Gastroesophageal sphincter (tissue), 4 donors: Measurements from ENCODE around the gene PPFIBP1. TPM values are rescaled to one million over a fixed set of nuclear protein-coding genes. Genes with fewer than 3 reads are reported as not detected.
A peak's percentile ranks its signal among the peaks of the same experiment; 100 is the strongest.

Experiments
- ATAC-seq: fragments of 150-250 bp; one replicate; pipeline ENCODE4 v1.9.1; 2016; ENCODE audit warnings: mild to moderate bottlenecking, moderate library complexity
- H3K27ac ChIP-seq, 4 donors: fragments of 200-600 bp; sonication (generic) in 3 of 4; 1 replicate in 3 of 4; 2 replicates in 1 of 4; pipeline ENCODE4 v1.5.1; 2016 to 2019
- H3K27me3 ChIP-seq: fragments of 200-600 bp; sonication (generic); one replicate; pipeline ENCODE4 v1.5.1; 2019
- H3K36me3 ChIP-seq, 2 donors: fragments of 200-600 bp; sonication (generic); one replicate each; pipeline ENCODE4 v1.5.1; 2019; ENCODE audit warnings: control low read depth in 1 of 2
- H3K4me1 ChIP-seq, 3 donors: fragments of 200-600 bp; sonication (generic); 1 replicate in 2 of 3; 2 replicates in 1 of 3; pipeline ENCODE4 v1.5.1; 2016 to 2019; ENCODE audit warnings: control low read depth in 2 of 3
- H3K4me3 ChIP-seq, 2 donors: fragments of 200-600 bp; sonication (generic); one replicate each; pipeline ENCODE4 v1.5.1; 2019; ENCODE audit warnings: mild to moderate bottlenecking in 1 of 2, moderate library complexity in 1 of 2
- H3K9me3 ChIP-seq, 3 donors: fragments of 200-600 bp; sonication (generic); one replicate each; pipeline ENCODE4 v1.5.1; 2017 to 2019; ENCODE audit warnings: control low read depth in 2 of 3
- CTCF ChIP-seq, 4 experiments: fragments of 200-600 bp in 2 of 4; fragments of 450-650 bp in 2 of 4; sonication (generic) in 1 of 4; IDR thresholded peaks; one replicate each; pipeline ENCODE4 v1.5.1; 2017 to 2019; ENCODE audit warnings: antibody characterized with exemption in 4 of 4, mild to moderate bottlenecking in 2 of 4, moderate library complexity in 2 of 4
- EP300 ChIP-seq: sonication (generic); formaldehyde crosslinking; IDR thresholded peaks from one replicate; pipeline ENCODE4 v1.6.1; 2017; ENCODE audit warnings: antibody characterized with exemption, mild to moderate bottlenecking
- POLR2A ChIP-seq, 2 donors: fragments of 450-650 bp; IDR thresholded peaks; one replicate each; pipeline ENCODE4 v1.6.1; 2017; ENCODE audit warnings: antibody characterized with exemption in 2 of 2, mild to moderate bottlenecking in 2 of 2, moderate library complexity in 1 of 2
- POLR2AphosphoS5 ChIP-seq: sonication (generic); formaldehyde crosslinking; IDR thresholded peaks from one replicate; pipeline ENCODE4 v1.6.1; 2017; ENCODE audit warnings: antibody characterized with exemption
- WGBS, 2 donors: methylation state at CpG; one replicate each; pipeline ENCODE4 v1.1.5; 2018; ENCODE audit warnings: low coverage in 1 of 2; 5-methylcytosine and 5-hydroxymethylcytosine counted together
- total RNA-seq, 4 donors: library from RNA; depleted of rRNA; stranded (reverse); fragments of >200 nt; gene quantifications; one replicate each; pipeline ENCODE4 v1.1.0, GENCODE V29; 2016

The PPFIBP1 gene
- total RNA-seq, 4 donors from 2014 or later: 70.7 to 78.7 (median 72.5) TPM

GRCh38 chr12:27511031-27511722 is 12.8 kb upstream of the PPFIBP1 start:
- no peaks in the 10 kb centered on the region for H3K27me3 ChIP-seq
- peak; percentile 85 for ATAC-seq
- peak overlapping the region; percentile 34 to 52 (median 48) for H3K27ac ChIP-seq
- no peak overlapping the region for H3K4me3 ChIP-seq
- no peaks in the 10 kb centered on the region for H3K9me3 ChIP-seq
- peaks cover 8 to 17% (median 9%) of the 10 kb centered on the region in 3 donors for H3K4me1 ChIP-seq
- WGBS, 2 donors: 25 to 40% methylated on average over 6 of the region's 6 CpGs
- peak; percentile 50 for TF ChIP-seq POLR2AphosphoS5
- TF ChIP-seq EP300: no peak
- no peaks in the 10 kb centered on the region for H3K36me3 ChIP-seq

- TF ChIP-seq POLR2AphosphoS5: no peak
- H3K4me1 ChIP-seq: peaks cover 8 to 17% (median 9%) of the 10 kb centered on the region in 3 donors
- H3K36me3 ChIP-seq: no peaks in the 10 kb centered on the region
- 34 to 46% methylated on average over 3 of the region's 3 CpGs for WGBS, 2 donors
- H3K27me3 ChIP-seq: no peaks in the 10 kb centered on the region
- H3K27ac ChIP-seq: peak overlapping the region; percentile 34 to 52 (median 48)
- no peak for ATAC-seq
- H3K9me3 ChIP-seq: no peaks in the 10 kb centered on the region
- H3K4me3 ChIP-seq: no peak overlapping the region
Measured at GRCh38 chr12:27511723-27512045, 12.3 kb upstream of the PPFIBP1 start.

- Histone ChIP-seq H3K27me3 (no peaks in the 10 kb centered on the region), H3K27ac (peak overlapping the region in 1 of 4 donors; percentile 44), H3K4me1 (peaks cover 8 to 17% (median 9%) of the 10 kb centered on the region in 3 donors), H3K4me3 (no peak overlapping the region), H3K9me3 (no peaks in the 10 kb centered on the region), H3K36me3 (no peaks in the 10 kb centered on the region)
- no peak for TF ChIP-seq CTCF (IDR thresholded peaks at IDR 0.05)
- WGBS, 2 donors: 56 to 66% methylated on average over 4 of the region's 7 CpGs
- ATAC-seq: no peak
Measured at GRCh38 chr12:27513155-27513824, 10.7 kb upstream of the PPFIBP1 start.

- no peak for ATAC-seq
- H3K27me3 ChIP-seq: no peaks in the 10 kb centered on the region
- no peak overlapping the region for H3K27ac ChIP-seq
- 73 to 87% methylated on average over 7 to 9 of the region's 9 CpGs for WGBS, 2 donors
- TF ChIP-seq POLR2A (IDR thresholded peaks at IDR 0.05) (no peak), POLR2AphosphoS5 (no peak), EP300 (no peak), CTCF (IDR thresholded peaks at IDR 0.05) (no peak)
- peaks cover 8 to 20% (median 9%) of the 10 kb centered on the region in 3 donors for H3K4me1 ChIP-seq
- no peaks in the 10 kb centered on the region for H3K36me3 ChIP-seq
- no peak overlapping the region for H3K4me3 ChIP-seq
- no peaks in the 10 kb centered on the region for H3K9me3 ChIP-seq
Measured at GRCh38 chr12:27515671-27516070, 8.3 kb upstream of the PPFIBP1 start.

- TF ChIP-seq CTCF (IDR thresholded peaks at IDR 0.05) (no peak), EP300 (no peak), POLR2A (IDR thresholded peaks at IDR 0.05) (no peak), POLR2AphosphoS5 (no peak)
- peaks cover 3 to 20% (median 6%) of the 10 kb centered on the region in 3 donors for H3K4me1 ChIP-seq
- H3K9me3 ChIP-seq: no peaks in the 10 kb centered on the region
- 79% methylated on average over 4 of the region's 4 CpGs; no CpG with 5 or more reads in 1 of the 2 donors for WGBS, 2 donors
- no peaks in the 10 kb centered on the region for H3K27me3 ChIP-seq
- ATAC-seq: no peak
- H3K36me3 ChIP-seq: no peaks in the 10 kb centered on the region
- H3K27ac ChIP-seq: no peak overlapping the region
- no peak overlapping the region for H3K4me3 ChIP-seq
Measured at GRCh38 chr12:27516625-27517024, 7.4 kb upstream of the PPFIBP1 start.

- TF ChIP-seq POLR2A (IDR thresholded peaks at IDR 0.05) (no peak), EP300 (no peak), CTCF (IDR thresholded peaks at IDR 0.05) (no peak), POLR2AphosphoS5 (no peak)
- ATAC-seq: no peak
- no peak overlapping the region for H3K27ac ChIP-seq
- no peaks in the 10 kb centered on the region for H3K9me3 ChIP-seq
- H3K4me3 ChIP-seq: no peak overlapping the region
- H3K27me3 ChIP-seq: no peaks in the 10 kb centered on the region
- peaks cover 0 to 18% (median 4%) of the 10 kb centered on the region in 3 donors for H3K4me1 ChIP-seq
- no peaks in the 10 kb centered on the region for H3K36me3 ChIP-seq
- 85 to 90% methylated on average over 3 of the region's 3 CpGs for WGBS, 2 donors
Measured at GRCh38 chr12:27517546-27517945, 6.5 kb upstream of the PPFIBP1 start.
